ENCODE results near the gene FUNDC1. TPM values are rescaled to one million over a fixed set of nuclear protein-coding genes. Genes with fewer than 3 reads are reported as not detected.

The FUNDC1 gene
- total RNA-seq, 1 donor from 2014 or later, result 34.9 TPM

- TF ChIP-seq CTCF (IDR thresholded peaks at IDR 0.05) (no peak), EZH2 (IDR thresholded peaks at IDR 0.05) (no peak), EZH2phosphoT487 (IDR thresholded peaks at IDR 0.05) (no peak)
- Histone ChIP-seq H3K9me3 (ENCODE audit: low read depth) (no peaks in the 10 kb centered on the region), H3F3A (ENCODE audit: low read depth) (no peaks in the 10 kb centered on the region), H3K4me2 (no peak overlapping the region), H3K36me3 (no peaks in the 10 kb centered on the region), H3K27ac (no peak overlapping the region), H2AFZ (replicated peaks) (no peak overlapping the region), H3K27me3 (no peaks in the 10 kb centered on the region), H3K9ac (no peak overlapping the region), H4K20me1 (ENCODE audit: low read depth) (no peaks in the 10 kb centered on the region), H3K4me1 (no peaks in the 10 kb centered on the region), H3K4me3 (no peak overlapping the region), H3K79me2 (ENCODE audit: low read depth) (no peaks in the 10 kb centered on the region)
- no peaks in the 10 kb centered on the region for H3K36me3 Mint-ChIP-seq
- H3K4me3 Mint-ChIP-seq, result no peak overlapping the region
- H3K9me3 Mint-ChIP-seq, result no peaks in the 10 kb centered on the region
- H3K27ac Mint-ChIP-seq, result no peak overlapping the region
- peaks cover 4% of the 10 kb centered on the region for H3K4me1 Mint-ChIP-seq
- no peaks in the 10 kb centered on the region for H3K27me3 Mint-ChIP-seq (ENCODE audit: insufficient read depth, low read depth)
- no peak for DNase-seq (ENCODE audit: low spot score)
These were observed 39.1 kb downstream of the FUNDC1 start for GRCh38 chrX:44503560-44503959.

GRCh38 chrX:44495091-44495490 is 47.6 kb downstream of the FUNDC1 start:
- no peak overlapping the region for H3K27ac ChIP-seq
- H3K4me1 Mint-ChIP-seq, result no peaks in the 10 kb centered on the region

GRCh38 chrX:44494357-44494756 is 48.3 kb downstream of the FUNDC1 start:
- H3K27ac Mint-ChIP-seq, result no peak overlapping the region
- H3K4me3 Mint-ChIP-seq, result no peak overlapping the region
- peaks cover 5% of the 10 kb centered on the region for H3K9me3 Mint-ChIP-seq

More at GRCh38 chrX:44495091-44495490, 47.6 kb downstream of the FUNDC1 start:
- Histone ChIP-seq H3K4me1 (no peaks in the 10 kb centered on the region), H4K20me1 (ENCODE audit: low read depth) (no peaks in the 10 kb centered on the region), H3K79me2 (ENCODE audit: low read depth) (no peaks in the 10 kb centered on the region), H3K9ac (no peak overlapping the region), H2AFZ (replicated peaks) (no peak overlapping the region), H3K4me2 (no peak overlapping the region), H3F3A (ENCODE audit: low read depth) (no peaks in the 10 kb centered on the region), H3K36me3 (no peaks in the 10 kb centered on the region), H3K27me3 (no peaks in the 10 kb centered on the region), H3K9me3 (ENCODE audit: low read depth) (no peaks in the 10 kb centered on the region), H3K4me3 (no peak overlapping the region)
- no peaks in the 10 kb centered on the region for H3K27me3 Mint-ChIP-seq (ENCODE audit: insufficient read depth, low read depth)
- H3K27ac Mint-ChIP-seq, result no peak overlapping the region
- H3K9me3 Mint-ChIP-seq, result peaks cover 5% of the 10 kb centered on the region
- H3K4me3 Mint-ChIP-seq, result no peak overlapping the region
- no peaks in the 10 kb centered on the region for H3K36me3 Mint-ChIP-seq
- no peak for DNase-seq (ENCODE audit: low spot score)
- no peak for TF ChIP-seq EZH2 (IDR thresholded peaks at IDR 0.05)
- TF ChIP-seq EZH2phosphoT487 (IDR thresholded peaks at IDR 0.05), result no peak
- TF ChIP-seq CTCF (IDR thresholded peaks at IDR 0.05), result no peak

More at GRCh38 chrX:44494357-44494756, 48.3 kb downstream of the FUNDC1 start:
- Histone ChIP-seq H3K27ac (no peak overlapping the region), H3F3A (ENCODE audit: low read depth) (no peaks in the 10 kb centered on the region), H2AFZ (replicated peaks) (no peak overlapping the region), H3K9ac (no peak overlapping the region), H3K36me3 (no peaks in the 10 kb centered on the region), H4K20me1 (ENCODE audit: low read depth) (no peaks in the 10 kb centered on the region), H3K9me3 (ENCODE audit: low read depth) (no peaks in the 10 kb centered on the region), H3K4me1 (no peaks in the 10 kb centered on the region), H3K4me3 (no peak overlapping the region), H3K27me3 (no peaks in the 10 kb centered on the region), H3K79me2 (ENCODE audit: low read depth) (no peaks in the 10 kb centered on the region), H3K4me2 (no peak overlapping the region)
- Mint-ChIP-seq H3K27me3 (ENCODE audit: insufficient read depth, low read depth) (no peaks in the 10 kb centered on the region), H3K36me3 (no peaks in the 10 kb centered on the region), H3K4me1 (no peaks in the 10 kb centered on the region)
- no peak for TF ChIP-seq EZH2 (IDR thresholded peaks at IDR 0.05)
- TF ChIP-seq EZH2phosphoT487 (IDR thresholded peaks at IDR 0.05), result no peak
- TF ChIP-seq CTCF (IDR thresholded peaks at IDR 0.05), result no peak
- no peak for DNase-seq (ENCODE audit: low spot score)
